Naive thymus-derived CD8-positive, alpha-beta T cell (primary cell): ENCODE data around the gene ATXN7L1. TPM values are rescaled to one million over a fixed set of nuclear protein-coding genes. Genes with fewer than 3 reads are reported as not detected.

Experiments used
- ATAC-seq, 2 donors: fragments of 150-1000 bp; cut with Tn5 transposase in 1 of 2; sonication (Bioruptor Pico), chemical (Tn5 transposase) in 1 of 2; 1 replicate in 1 of 2; 2 replicates in 1 of 2; pipeline ENCODE4 v1.10.0; 2021; ENCODE audit warnings: mild to moderate bottlenecking in 2 of 2, moderate library complexity in 2 of 2
- POLR2A ChIA-PET: fragments of 350-600 bp; sonication (Branson Sonifier 250); formaldehyde crosslinking; loops from one replicate; lab custom pipeline; 2021; ENCODE audit warnings: antibody characterized with exemption; lab: Charles Lee
- DNase-seq, 10 donors: peaks; one replicate each; pipeline versions ENCODE4 v3.0.0 to v3.0.0-alpha.2; 2020 to 2022
- H3K27ac Mint-ChIP-seq, 10 donors: one replicate each; pipeline ENCODE4 v1.8.0; 2020 to 2022; ENCODE audit warnings: mild to moderate bottlenecking in 10 of 10, mixed read lengths in 10 of 10, moderate library complexity in 4 of 10, inconsistent platforms in 1 of 10
- H3K27me3 Mint-ChIP-seq, 5 donors: one replicate each; pipeline ENCODE4 v1.8.0; 2021 to 2022; ENCODE audit warnings: mixed read lengths in 5 of 5
- H3K36me3 Mint-ChIP-seq, 3 donors: one replicate each; pipeline ENCODE4 v1.8.0; 2020 to 2022; ENCODE audit warnings: mixed read lengths in 3 of 3, mild to moderate bottlenecking in 2 of 3, inconsistent platforms in 1 of 3
- H3K4me1 Mint-ChIP-seq, 4 donors: one replicate each; pipeline ENCODE4 v1.8.0; 2021 to 2022; ENCODE audit warnings: mixed read lengths in 4 of 4
- H3K4me3 Mint-ChIP-seq, 10 donors: one replicate each; pipeline ENCODE4 v1.8.0; 2020 to 2022; ENCODE audit warnings: mild to moderate bottlenecking in 10 of 10, mixed read lengths in 10 of 10, moderate library complexity in 6 of 10, inconsistent platforms in 1 of 10
- H3K9me3 Mint-ChIP-seq, 9 donors: one replicate each; pipeline ENCODE4 v1.8.0; 2020 to 2022; ENCODE audit warnings: mixed read lengths in 9 of 9, mild to moderate bottlenecking in 3 of 9, inconsistent platforms in 1 of 9, moderate library complexity in 1 of 9
- polyA plus RNA-seq, 3 donors: library from polyadenylated mRNA; unstranded; fragments of 300-500 nt; fragmentation: Illumina TruSeq; gene quantifications; one replicate each; pipeline ENCODE4 v1.2.3, GENCODE V29; 2021
- total RNA-seq, 8 experiments: library from RNA in 2 of 8; stranded (reverse) in 2 of 8; gene quantifications; one replicate each; pipeline ENCODE4 v1.2.3 and lab custom pipeline; 2021 to 2026

The ATXN7L1 gene
- total and polyA plus RNA-seq, 5 experiments from 2014 or later: 6.7 to 35.1 (median 12.7) TPM

DNA sequence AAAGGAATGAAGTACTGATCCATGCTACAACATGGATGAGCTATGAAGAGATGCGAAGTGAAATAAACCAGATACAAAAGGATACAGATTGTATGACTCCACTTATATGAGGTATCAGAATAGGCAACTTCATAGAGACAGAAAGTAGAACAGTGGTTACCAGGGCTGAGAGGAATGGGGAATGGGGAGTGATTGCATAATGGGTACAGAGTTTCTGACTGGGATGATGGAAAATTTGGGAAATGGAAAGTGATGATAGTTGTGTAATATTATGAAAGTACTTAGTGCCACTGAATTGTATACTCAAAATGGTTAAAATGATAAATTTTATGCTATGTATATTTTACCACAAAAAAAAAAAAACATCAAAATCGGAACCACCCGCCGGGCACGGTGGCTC, 3.9 kb downstream of the ATXN7L1 start:
- no peaks in the 10 kb centered on the region for H3K9me3 Mint-ChIP-seq
- no peaks in the 10 kb centered on the region for H3K27me3 Mint-ChIP-seq
- peak overlapping the region in 2 of 10 donors; percentile 0 to 63 for H3K4me3 Mint-ChIP-seq
- H3K27ac Mint-ChIP-seq: no peak overlapping the region
- H3K36me3 Mint-ChIP-seq: peaks cover 0 to 5% (median 5%) of the 10 kb centered on the region in 3 donors
- DNase-seq: no peak
- H3K4me1 Mint-ChIP-seq: peaks cover 17 to 35% (median 27%) of the 10 kb centered on the region in 4 donors
- ATAC-seq: no peak
- POLR2A ChIA-PET: interaction anchor here (0.9 to 1.3 kb wide), 2 partner anchors 13 to 21 kb away, joined by 3 to 4 read pairs; no protein-coding TSS in a partner anchor

DNA sequence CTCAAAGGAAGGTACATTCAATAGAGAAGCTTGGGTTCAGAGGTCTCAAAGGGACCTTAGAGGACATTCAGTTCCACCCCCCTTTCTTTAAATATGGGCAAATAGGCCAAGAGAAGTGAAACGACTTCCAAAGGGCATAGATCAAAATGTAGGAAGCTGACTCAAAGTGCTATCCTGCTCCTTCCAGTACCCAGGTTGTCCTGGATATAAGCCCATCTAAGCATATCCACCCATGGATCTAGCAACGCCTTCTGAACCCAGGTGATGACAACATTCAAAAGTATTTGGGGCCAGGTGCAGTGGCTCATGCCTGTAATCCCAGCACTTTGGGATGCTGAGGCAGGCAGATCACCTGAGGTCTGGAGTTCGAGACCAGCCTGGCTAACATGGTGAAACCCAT, 5.3 kb downstream of the ATXN7L1 start:
- Mint-ChIP-seq H3K9me3 (no peaks in the 10 kb centered on the region), H3K4me3 (no peak overlapping the region), H3K27ac (no peak overlapping the region), H3K27me3 (no peaks in the 10 kb centered on the region), H3K4me1 (peaks cover 15 to 28% (median 20%) of the 10 kb centered on the region in 4 donors), H3K36me3 (peaks cover 0 to 5% (median 5%) of the 10 kb centered on the region in 3 donors)
- POLR2A ChIA-PET: interaction anchor here (0.8 kb wide), 1 partner anchor 14 kb away, joined by 4 read pairs; no protein-coding TSS in a partner anchor
- ATAC-seq: no peak
- no peak for DNase-seq

GRCh38 chr7:105866102-105866801, 10.1 kb downstream of the ATXN7L1 start:
- H3K27ac Mint-ChIP-seq: peak overlapping the region in 2 of 10 donors; percentile 7 to 23
- no peaks in the 10 kb centered on the region for H3K9me3 Mint-ChIP-seq
- no peak overlapping the region for H3K4me3 Mint-ChIP-seq
- DNase-seq (no peak), ATAC-seq (no peak)
- no peaks in the 10 kb centered on the region for H3K27me3 Mint-ChIP-seq
- POLR2A ChIA-PET: no interaction called here
- peaks cover 0 to 6% (median 3%) of the 10 kb centered on the region in 4 donors for H3K4me1 Mint-ChIP-seq
- H3K36me3 Mint-ChIP-seq: peaks cover 0 to 2% (median 1%) of the 10 kb centered on the region in 3 donors

- DNase-seq (no peak), ATAC-seq (no peak)
- Mint-ChIP-seq H3K36me3 (peaks cover 0 to 1% (median under 1%) of the 10 kb centered on the region in 3 donors), H3K9me3 (no peaks in the 10 kb centered on the region), H3K4me3 (no peak overlapping the region), H3K4me1 (peaks cover 0 to 12% (median 6%) of the 10 kb centered on the region in 4 donors), H3K27ac (peak overlapping the region in 2 of 10 donors; percentile 43 to 73), H3K27me3 (no peaks in the 10 kb centered on the region)
- POLR2A ChIA-PET: interaction anchor here (0.8 kb wide), 1 partner anchor 9 kb away, joined by 6 read pairs; no protein-coding TSS in a partner anchor
Observed at GRCh38 chr7:105863876-105864275, 12.5 kb downstream of the ATXN7L1 start.

DNA sequence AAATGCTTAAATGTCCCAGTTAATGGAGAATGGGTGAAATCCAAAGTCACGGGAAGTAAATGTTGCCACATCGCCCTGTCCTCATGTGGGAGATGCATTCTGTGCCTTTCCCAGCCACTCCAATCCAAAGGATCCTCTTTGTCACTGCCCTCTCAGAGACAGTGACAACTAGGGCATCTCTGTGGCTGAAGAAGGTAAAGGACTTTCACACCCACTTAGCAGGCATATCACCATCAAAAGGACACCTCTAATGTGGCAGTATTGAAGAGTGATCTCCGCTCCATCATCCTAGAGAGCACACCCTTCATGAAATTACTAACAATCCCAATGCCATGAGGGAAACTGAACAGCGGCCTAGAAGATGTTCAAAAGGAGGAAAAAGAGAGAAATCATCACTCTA, 13.6 kb downstream of the ATXN7L1 start:
- POLR2A ChIA-PET: no interaction called here
- DNase-seq (no peak), ATAC-seq (no peak)
- Mint-ChIP-seq H3K9me3 (no peaks in the 10 kb centered on the region), H3K36me3 (peaks cover 0 to 1% (median 0%) of the 10 kb centered on the region in 3 donors), H3K27me3 (no peaks in the 10 kb centered on the region), H3K4me3 (no peak overlapping the region), H3K4me1 (peaks cover 7 to 23% (median 12%) of the 10 kb centered on the region in 4 donors), H3K27ac (no peak overlapping the region)

DNA sequence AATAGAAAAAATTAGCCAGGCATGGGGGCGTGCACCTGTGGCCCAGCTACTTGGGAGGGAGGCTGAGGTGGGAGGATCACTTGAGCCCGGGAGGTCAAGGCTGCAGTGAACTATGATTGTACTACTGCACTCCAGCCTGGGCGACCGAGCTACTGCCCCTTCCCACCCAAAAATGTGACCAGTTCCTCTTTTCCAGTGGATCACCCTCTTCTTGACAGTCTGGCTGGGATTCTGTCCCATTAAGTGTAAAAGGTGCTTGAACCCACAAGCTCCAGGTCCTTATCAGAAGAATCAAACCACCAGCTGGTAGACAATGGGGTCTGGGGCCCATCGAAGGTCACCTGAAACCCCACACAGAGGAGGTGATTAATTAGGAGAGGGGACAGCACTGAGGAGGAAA, 14.1 kb downstream of the ATXN7L1 start:
- Mint-ChIP-seq H3K36me3 (peaks cover 0 to 1% (median 0%) of the 10 kb centered on the region in 3 donors), H3K27me3 (no peaks in the 10 kb centered on the region), H3K4me3 (no peak overlapping the region), H3K9me3 (no peaks in the 10 kb centered on the region), H3K4me1 (peaks cover 12 to 28% (median 16%) of the 10 kb centered on the region in 4 donors), H3K27ac (peak overlapping the region in 1 of 10 donors; percentile 72)
- DNase-seq: no peak
- POLR2A ChIA-PET: no interaction called here
- ATAC-seq: no peak

GRCh38 chr7:105861224-105861623, 15.2 kb downstream of the ATXN7L1 start:
- H3K27ac Mint-ChIP-seq: peak overlapping the region in 4 of 10 donors; percentile 31 to 68 (median 53)
- H3K36me3 Mint-ChIP-seq: peaks cover 0 to 1% (median 0%) of the 10 kb centered on the region in 3 donors
- no peaks in the 10 kb centered on the region for H3K9me3 Mint-ChIP-seq
- POLR2A ChIA-PET: no interaction called here
- ATAC-seq (no peak), DNase-seq (no peak)
- no peak overlapping the region for H3K4me3 Mint-ChIP-seq
- peaks cover 19 to 35% (median 23%) of the 10 kb centered on the region in 4 donors for H3K4me1 Mint-ChIP-seq
- no peaks in the 10 kb centered on the region for H3K27me3 Mint-ChIP-seq

- H3K36me3 Mint-ChIP-seq: peaks cover 0 to 1% (median 0%) of the 10 kb centered on the region in 3 donors
- peaks cover 19 to 35% (median 23%) of the 10 kb centered on the region in 4 donors for H3K4me1 Mint-ChIP-seq
- POLR2A ChIA-PET: interaction anchor here (1.0 kb wide), 1 partner anchor 11 kb away, joined by 3 read pairs; no protein-coding TSS in a partner anchor
- DNase-seq (no peak), ATAC-seq (no peak)
- no peak overlapping the region for H3K4me3 Mint-ChIP-seq
- H3K9me3 Mint-ChIP-seq: no peaks in the 10 kb centered on the region
- no peaks in the 10 kb centered on the region for H3K27me3 Mint-ChIP-seq
- H3K27ac Mint-ChIP-seq: peak overlapping the region in 5 of 10 donors; percentile 10 to 47 (median 31)
Observed at GRCh38 chr7:105860793-105861192, 15.6 kb downstream of the ATXN7L1 start.

DNA sequence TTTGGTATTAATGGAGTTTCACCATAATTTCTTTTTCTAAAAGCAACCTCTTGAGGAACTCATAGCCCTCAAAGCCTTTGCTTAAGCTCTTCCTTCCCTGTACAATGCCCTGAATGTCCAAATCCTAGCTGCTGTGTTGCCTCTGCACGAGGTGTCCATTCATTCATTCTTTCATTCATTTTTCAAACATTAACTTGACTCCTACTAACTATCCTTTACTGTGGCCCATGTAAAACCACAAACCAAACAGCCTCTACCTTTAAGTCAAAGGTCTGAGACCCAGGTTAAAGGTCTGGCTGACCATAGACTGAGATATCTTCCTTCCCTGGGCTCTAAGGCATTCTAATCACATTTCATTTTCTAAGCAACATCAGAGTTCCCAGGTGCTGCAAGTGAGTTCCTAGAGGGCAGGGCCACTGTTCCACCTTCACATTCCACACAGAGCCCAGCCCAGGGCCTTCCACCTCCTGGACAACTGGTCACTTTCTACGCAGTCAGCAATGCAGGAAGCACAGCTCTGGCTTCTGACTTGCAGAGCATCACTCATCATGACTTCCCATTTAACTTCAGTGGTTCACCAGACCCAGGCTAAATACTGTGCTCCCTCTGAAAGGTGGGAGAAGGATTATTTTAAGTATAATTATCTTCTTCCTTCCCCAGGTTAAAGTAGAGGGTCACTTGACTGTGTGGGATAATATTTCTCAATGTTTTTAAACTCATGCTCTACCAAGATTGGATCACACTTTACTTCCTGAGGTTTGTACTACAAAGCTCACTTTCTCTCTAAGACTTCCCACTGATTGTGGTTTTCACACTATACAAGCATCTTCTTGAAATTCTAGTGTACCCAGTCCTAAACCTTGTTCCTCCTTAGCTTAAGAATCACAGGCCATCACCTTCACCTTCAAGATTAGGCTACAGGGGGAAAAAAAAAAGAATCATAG, 19.1 kb downstream of the ATXN7L1 start:
- Mint-ChIP-seq H3K27ac (peak overlapping the region in 9 of 10 donors; percentile 5 to 97 (median 72)), H3K9me3 (no peaks in the 10 kb centered on the region), H3K4me1 (peaks cover 17 to 46% (median 35%) of the 10 kb centered on the region in 4 donors), H3K27me3 (no peaks in the 10 kb centered on the region), H3K4me3 (peak overlapping the region in 9 of 10 donors; percentile 0 to 66 (median 43)), H3K36me3 (peaks cover 0 to 1% (median 0%) of the 10 kb centered on the region in 3 donors)
- POLR2A ChIA-PET: interaction anchor here (0.9 to 2.4 kb wide), 2 partner anchors 8 to 14 kb away, joined by 4 to 6 read pairs; no protein-coding TSS in a partner anchor
- ATAC-seq (peak; percentile 54 to 80), DNase-seq (peak in 3 of 10 donors; percentile 20 to 25 (median 22))

DNA sequence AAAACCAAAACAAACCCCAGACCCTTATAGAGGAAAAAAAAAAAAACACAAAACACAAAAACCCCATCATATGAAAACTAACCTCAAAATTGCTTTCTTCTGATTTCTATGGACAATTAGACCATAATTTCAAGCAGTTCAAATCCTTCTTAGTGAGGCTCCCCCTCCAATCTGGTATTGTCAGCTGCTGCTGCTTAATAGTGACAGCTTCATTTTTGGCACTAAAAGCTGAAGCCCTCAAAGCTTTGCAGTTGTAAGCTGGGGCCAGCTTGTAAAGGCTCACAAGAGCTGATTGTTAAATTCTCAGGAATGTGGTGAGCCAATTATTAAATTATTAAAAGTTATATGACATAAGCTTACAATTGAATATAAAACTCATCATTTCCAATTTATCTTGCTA, 21.9 kb downstream of the ATXN7L1 start:
- Mint-ChIP-seq H3K4me1 (peaks cover 30 to 64% (median 61%) of the 10 kb centered on the region in 4 donors), H3K27me3 (no peaks in the 10 kb centered on the region), H3K27ac (no peak overlapping the region), H3K4me3 (peak overlapping the region in 1 of 10 donors; percentile 30), H3K9me3 (no peaks in the 10 kb centered on the region), H3K36me3 (no peaks in the 10 kb centered on the region)
- DNase-seq (no peak), ATAC-seq (no peak)
- POLR2A ChIA-PET: interaction anchor here (0.6 to 1.0 kb wide), 3 partner anchors 9 to 12 kb away, joined by 3 to 6 read pairs (median 3); no protein-coding TSS in a partner anchor

DNA sequence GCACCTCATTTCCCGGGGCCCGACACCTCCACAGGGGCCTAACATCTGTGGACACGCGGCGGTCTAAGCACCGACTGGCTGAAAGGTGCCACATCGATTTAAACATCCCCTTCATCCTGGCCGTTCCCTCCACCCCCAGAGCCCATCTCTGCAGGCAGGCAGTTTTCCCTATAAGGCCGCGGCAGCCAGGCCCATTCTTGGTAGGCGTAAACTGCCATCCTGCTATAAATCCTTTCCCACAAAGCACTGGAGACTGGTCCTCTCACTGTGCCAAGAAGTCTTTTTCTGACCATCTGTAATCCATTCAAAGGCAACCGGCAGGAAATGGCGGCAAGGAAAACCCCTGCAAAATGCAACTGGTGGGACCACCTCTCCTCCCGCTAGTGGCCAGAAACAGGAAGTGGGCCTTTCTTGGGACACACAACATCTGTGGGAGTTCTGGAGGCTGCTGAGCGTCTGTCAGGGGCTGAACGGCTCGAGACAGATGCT, 22.4 kb downstream of the ATXN7L1 start:
- H3K27me3 Mint-ChIP-seq: no peaks in the 10 kb centered on the region
- H3K4me1 Mint-ChIP-seq: peaks cover 36 to 69% (median 66%) of the 10 kb centered on the region in 4 donors
- no peaks in the 10 kb centered on the region for H3K36me3 Mint-ChIP-seq
- POLR2A ChIA-PET: interaction anchor here (0.6 to 0.7 kb wide), 2 partner anchors 8 to 11 kb away, joined by 3 read pairs; no protein-coding TSS in a partner anchor
- H3K4me3 Mint-ChIP-seq: peak overlapping the region in 1 of 10 donors; percentile 30
- ATAC-seq (no peak), DNase-seq (no peak)
- no peak overlapping the region for H3K27ac Mint-ChIP-seq
- no peaks in the 10 kb centered on the region for H3K9me3 Mint-ChIP-seq

DNA sequence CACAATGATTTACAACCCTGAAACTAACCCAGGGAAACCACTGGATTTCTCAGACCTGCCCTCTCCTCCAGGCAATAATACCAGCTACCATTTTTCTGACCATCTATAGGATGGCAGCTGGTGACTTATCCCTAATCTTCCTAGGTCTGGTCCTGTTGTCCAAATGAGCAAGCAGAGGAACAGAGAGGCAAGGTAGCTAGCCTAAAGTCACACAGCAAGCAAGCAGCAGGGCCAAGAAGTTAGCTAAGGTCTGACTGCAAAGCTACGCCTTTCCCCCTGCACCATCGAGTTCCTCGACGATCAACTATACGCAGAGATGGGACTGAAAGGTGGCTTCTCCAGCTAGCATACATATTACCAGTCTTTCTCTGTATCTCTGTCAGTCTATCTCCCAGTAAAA, 25.3 kb downstream of the ATXN7L1 start:
- ATAC-seq (no peak), DNase-seq (no peak)
- POLR2A ChIA-PET: interaction anchor here (0.7 to 4.6 kb wide), 3 partner anchors 21 to 191 kb away, joined by 3 to 20 read pairs (median 5); partner anchors contain the start of gene ATXN7L1
- peak overlapping the region; percentile 80 to 97 (median 86) for H3K27ac Mint-ChIP-seq
- H3K4me3 Mint-ChIP-seq: peak overlapping the region in 8 of 10 donors; percentile 30 to 80 (median 52)
- H3K9me3 Mint-ChIP-seq: peaks cover 0 to 6% (median 0%) of the 10 kb centered on the region in 9 donors
- peaks cover 30 to 71% (median 65%) of the 10 kb centered on the region in 4 donors for H3K4me1 Mint-ChIP-seq
- peaks cover 0 to 8% (median 0%) of the 10 kb centered on the region in 3 donors for H3K36me3 Mint-ChIP-seq
- H3K27me3 Mint-ChIP-seq: no peaks in the 10 kb centered on the region
